Measurements from ENCODE around the gene SEMA4D.

SEMA4D gene

GRCh38 chr9:89529243-89530035, 31.5 kb upstream of the SEMA4D start:
- peak in 33 of 56 donors; percentile 19 to 80 (median 41) for DNase-seq

- DNase-seq: peak in 4 of 56 donors; percentile 16 to 43 (median 29)
Observed at GRCh38 chr9:89528540-89528939, 30.6 kb upstream of the SEMA4D start.

DNA sequence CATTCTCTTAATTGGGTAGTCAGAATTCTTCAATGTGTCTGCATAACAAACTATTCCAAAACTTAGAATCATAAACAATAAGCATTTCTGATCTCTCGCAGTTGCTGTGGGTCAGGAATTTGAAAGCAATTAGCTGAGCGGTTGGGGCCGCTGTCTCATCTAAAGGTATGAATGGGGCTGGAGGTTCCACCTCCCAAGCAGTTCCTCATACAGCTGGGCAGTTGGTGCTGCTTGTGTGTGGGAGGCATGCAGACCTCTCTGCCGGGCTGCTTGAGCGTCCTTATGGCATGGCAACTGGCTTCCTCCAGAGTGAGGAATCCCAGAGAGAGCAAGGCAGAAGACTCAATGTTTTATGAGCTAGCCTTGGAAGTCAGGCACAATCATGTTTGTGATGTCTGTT, 30.2 kb upstream of the SEMA4D start:
- no peak for DNase-seq

DNA sequence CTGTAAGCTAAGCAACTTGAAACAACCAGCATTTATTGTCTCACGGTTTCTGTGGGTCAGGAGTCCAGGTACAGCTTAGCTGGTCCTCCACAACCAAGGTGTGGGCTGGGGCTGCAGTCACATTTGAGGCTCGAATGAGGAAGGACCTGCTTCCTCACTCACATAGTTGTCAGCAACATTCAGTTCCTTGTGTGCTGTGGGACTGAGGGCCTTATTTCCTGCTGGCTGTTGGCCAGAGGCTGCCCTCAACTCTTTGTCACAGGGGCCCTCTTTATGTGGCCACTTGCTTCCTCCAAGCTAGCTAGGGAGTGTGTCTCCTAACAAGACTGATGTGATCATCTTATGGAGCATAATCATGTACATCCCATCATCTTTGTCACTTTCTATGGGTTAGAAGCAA, 29.2 kb upstream of the SEMA4D start:
- peak in 11 of 56 donors; percentile 9 to 56 (median 25) for DNase-seq

DNA sequence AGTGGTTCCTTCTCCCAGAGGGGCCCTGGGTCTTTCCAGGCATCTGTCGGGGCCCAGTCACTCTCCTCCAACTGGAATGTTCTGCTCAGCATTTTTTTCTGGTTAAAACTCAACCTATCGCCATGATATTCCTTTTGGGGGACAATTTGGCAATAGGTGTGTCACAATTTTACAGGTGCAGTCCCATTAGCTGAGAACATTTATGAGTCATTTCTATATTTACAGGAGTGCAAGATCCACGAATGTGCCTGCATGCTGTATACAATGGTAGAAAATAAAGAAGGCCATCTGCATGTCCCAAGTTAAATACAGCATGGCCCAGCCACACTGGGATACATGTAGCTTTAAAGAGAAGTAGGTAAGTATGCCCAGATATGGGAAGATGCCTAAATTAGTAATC, 28.8 kb upstream of the SEMA4D start:
- DNase-seq: no peak

DNA sequence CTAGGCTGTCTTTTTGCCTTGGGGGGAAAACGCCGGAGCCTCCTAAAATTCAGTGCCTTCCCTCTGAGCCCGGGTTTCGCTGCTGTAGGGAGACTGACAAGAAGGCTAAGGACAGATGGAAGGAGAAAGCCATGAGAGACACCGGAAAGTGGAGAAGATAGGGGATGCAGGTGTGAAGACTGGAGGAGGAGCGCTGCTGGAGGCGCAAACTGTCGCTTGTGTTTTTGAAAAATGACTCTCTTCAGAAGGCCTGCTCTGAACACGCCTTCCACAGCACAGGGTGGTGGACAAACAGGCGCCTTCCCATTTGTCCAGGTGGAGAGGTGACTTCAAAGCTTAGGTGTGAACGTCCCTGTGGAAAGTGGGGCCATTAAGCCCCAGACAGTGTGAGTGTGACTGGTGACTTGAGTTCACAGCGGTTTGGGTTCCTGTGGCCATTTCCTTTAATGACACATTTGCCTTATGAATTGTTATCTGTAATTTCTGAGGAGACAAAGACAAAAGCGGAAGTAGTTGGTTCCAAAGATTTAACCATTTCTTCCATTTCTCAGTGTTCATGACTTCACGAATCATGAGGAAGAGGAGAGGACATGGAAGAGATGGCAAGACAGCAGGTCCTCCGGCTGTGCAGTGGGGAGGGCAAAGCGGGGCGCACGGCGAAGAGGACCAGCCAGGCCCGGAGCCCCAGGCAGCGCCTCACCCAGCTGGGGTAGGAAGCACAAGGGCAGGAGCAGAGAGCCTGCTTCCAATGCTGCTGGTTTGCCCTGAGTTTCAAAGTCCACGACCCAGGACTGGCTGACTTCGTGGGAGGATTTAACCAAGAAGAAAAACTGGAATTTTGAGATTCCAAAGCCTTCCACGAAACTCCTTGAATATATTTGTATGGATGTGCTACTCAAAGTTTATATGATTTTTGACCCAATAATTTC, 27.8 kb upstream of the SEMA4D start:
- no peak for DNase-seq

DNA sequence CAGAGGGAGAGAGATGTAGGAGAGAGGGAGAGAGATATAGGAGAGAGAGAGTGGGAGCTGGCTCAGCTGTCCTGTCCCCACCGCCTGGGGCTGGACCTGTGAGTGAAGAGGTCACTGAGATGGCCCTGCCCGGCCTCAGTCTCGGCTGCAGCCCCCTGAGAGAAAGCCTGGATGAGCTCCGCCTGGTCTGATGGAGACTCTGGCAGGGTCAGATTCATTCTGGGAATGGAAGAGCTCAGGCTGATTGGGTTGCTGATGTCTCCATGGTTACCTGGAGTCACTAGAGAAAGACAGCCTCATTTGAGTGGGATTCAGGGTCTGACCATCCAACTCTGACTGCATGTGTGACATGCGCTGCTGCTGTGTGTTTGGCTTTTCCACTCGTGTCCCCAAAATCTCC, 27.1 kb upstream of the SEMA4D start:
- DNase-seq: no peak

DNA sequence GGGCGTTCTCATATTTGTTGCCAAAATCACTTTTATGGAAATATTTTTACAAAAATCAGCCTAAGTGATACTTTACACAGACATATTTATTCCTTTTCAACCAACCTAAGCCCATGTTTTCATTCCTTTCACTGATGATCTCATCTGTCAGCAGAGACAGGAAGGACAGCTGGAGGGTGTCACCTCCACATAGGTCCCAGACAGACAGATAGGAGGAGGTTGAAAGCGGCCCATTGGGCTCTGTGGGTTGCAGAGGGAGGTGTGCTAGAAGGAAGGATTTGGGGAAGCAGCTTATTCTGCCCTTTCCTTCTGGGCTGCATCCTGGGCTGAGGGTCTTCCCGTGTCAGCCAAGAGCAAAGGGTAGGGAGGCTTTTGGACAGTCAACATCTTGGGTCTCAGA, 26.0 kb upstream of the SEMA4D start:
- DNase-seq: no peak

- no peak for DNase-seq
Observed at GRCh38 chr9:89522959-89523285, 25.0 kb upstream of the SEMA4D start.

DNA sequence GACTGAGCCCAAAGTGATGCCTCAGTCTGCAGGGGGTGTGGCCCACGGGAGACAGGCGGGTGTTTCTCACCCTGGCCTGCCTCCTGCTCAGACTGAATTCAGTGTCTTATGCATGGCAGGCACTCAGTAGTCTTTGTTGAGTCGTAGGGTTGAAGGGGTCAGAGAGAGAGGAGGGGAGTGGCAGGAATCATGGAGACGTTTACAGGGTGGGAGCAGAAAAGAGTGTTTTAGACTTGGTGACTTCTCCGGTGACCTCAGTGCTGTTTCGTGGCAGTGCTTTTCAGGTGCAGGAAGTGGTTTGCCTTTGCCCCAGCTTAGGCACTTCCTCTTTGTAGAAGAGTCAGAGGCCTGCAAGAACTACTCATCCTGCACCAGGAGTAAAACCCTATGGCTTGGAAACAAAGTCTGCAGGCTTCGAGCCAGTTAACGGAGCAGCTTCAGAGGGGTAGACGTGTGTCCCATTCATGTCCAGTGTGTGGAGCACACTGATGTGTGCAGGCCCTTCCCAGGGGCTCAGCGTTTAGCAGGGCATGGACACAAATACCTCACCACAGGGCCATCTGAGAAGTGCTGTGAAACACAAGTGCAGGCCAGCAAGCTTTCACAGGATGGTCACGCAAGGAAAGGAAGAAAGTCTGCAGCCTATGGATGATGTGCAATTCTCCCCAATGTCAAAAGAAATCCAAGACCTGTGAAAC, 24.5 kb upstream of the SEMA4D start:
- DNase-seq: peak in 1 of 56 donors; percentile 41

- peak in 1 of 56 donors; percentile 18 for DNase-seq
Observed at GRCh38 chr9:89519366-89519805, 21.5 kb upstream of the SEMA4D start.

- DNase-seq: no peak
Observed at GRCh38 chr9:89518466-89519365, 20.8 kb upstream of the SEMA4D start.

DNA sequence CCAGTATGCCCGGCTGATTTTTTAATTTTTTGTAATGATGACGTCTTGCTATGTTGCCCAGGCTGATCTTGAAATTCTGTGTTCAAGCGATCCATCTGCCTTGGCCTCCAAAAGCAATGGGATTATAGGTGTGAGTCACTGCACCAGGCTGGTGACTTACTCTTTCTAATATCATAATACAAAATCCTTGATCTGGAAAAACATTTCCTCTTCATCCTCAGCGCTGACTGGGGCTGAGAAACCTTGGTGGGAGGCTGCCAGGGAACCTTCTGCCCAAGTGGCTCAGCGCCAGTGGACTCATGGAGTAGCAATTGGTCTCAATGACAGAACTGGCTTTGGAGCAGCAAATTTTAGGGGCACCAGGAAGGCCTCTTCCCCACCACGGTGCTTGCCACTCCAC, 17.5 kb upstream of the SEMA4D start:
- no peak for DNase-seq

- DNase-seq: no peak
Observed at GRCh38 chr9:89514956-89515355, 17.0 kb upstream of the SEMA4D start.

DNA sequence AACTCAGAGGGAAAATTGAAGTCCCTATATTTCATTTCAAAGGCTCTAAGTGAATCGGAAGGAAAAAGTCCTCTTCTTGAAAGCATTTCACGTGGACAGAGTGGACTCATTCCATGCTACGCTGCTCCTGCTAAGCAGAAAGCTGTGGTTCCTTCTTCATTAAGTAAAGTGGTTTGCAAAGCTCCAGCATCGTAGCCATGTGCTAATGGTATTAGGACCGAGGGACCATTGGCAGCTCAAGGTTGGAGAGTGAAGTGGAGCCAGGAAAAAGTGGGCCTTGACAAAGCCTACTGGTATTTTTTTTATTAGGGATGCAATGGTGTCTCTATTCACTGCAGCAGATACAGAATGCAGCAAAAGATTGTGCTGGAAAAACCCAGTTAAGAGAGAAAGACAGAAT, 16.4 kb upstream of the SEMA4D start:
- DNase-seq: no peak

- no peak for DNase-seq
Observed at GRCh38 chr9:89513837-89514236, 15.9 kb upstream of the SEMA4D start.

GRCh38 chr9:89512382-89512781, 14.5 kb upstream of the SEMA4D start:
- DNase-seq: no peak

DNA sequence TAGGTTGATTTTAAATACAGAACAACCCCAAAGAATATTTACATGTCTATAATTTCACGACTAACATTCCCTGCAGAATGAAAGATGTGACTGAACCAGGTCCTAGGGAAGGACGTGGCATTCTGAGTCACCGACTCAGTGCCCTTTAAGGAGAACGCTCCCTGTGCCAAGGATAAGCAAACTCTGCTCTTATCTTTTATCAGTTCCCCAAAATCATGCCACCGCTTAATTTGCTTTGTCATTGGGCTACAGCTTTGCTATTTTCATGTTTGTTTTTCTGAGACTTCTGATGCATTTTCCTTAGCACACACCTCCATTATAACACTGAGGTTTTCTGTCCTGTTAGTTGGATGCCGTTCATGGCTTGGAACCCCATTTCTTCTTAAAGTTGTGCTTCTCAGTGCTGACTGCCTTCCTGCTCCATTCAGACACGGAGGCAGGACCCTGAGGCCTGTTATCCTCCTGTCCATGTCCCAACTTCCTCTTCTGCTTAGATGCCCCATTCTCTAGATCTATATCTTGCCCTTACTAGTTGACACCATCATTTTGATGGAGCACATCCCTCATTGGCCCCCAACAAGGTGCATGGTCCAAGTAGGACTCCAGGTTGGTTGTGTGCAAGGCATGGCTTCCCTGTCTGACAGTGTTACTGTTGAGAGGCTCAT, 11.2 kb upstream of the SEMA4D start:
- no peak for DNase-seq

- DNase-seq: no peak
Observed at GRCh38 chr9:89505911-89506310, 8.0 kb upstream of the SEMA4D start.

- no peak for DNase-seq
Observed at GRCh38 chr9:89505048-89505447, 7.1 kb upstream of the SEMA4D start.

Measured in nucleus accumbens (tissue), 56 donors.